Muscle of leg (tissue), 11 donors: ENCODE data around the gene ZNF343. TPM values are rescaled to one million over a fixed set of nuclear protein-coding genes. Genes with fewer than 3 reads are reported as not detected.

Experiments used
- DNase-seq: peaks from one replicate; pipeline ENCODE4 v3.0.0; 2013
- H3K27ac ChIP-seq: one replicate; pipeline ENCODE4 v1.5.1; 2013; ENCODE audit warnings: mild to moderate bottlenecking, low read length, control low read depth
- H3K27me3 ChIP-seq: one replicate; pipeline ENCODE4 v1.6.1; 2013; ENCODE audit warnings: low read length; ENCODE audit not compliant: control insufficient read depth, insufficient read depth
- H3K36me3 ChIP-seq: one replicate; pipeline ENCODE4 v1.6.1; 2013; ENCODE audit warnings: low read length; ENCODE audit not compliant: control insufficient read depth, insufficient read depth
- H3K4me1 ChIP-seq: one replicate; pipeline ENCODE4 v1.6.1; 2013; ENCODE audit warnings: low read length; ENCODE audit not compliant: control insufficient read depth, insufficient read depth
- H3K4me3 ChIP-seq: one replicate; pipeline ENCODE4 v1.5.1; 2013; ENCODE audit warnings: low read length, control low read depth
- H3K9me3 ChIP-seq: replicated peaks from 2 replicates; pipeline ENCODE4 v1.6.1; 2013; ENCODE audit warnings: low read depth, low read length; ENCODE audit not compliant: control insufficient read depth
- WGBS: methylation state at CpG from one replicate; pipeline ENCODE4 v1.1.5; 2013; ENCODE audit warnings: missing lambda C conversion rate; ENCODE audit not compliant: insufficient coverage; 5-methylcytosine and 5-hydroxymethylcytosine counted together
- polyA plus RNA-seq, 8 donors: library from polyadenylated mRNA; unstranded; fragments of 120-200 nt; gene quantifications; one replicate each; pipeline versions ENCODE4 v1.2.1 to v1.2.3, GENCODE V29; 2013; ENCODE audit warnings: inconsistent platforms in 1 of 8, low replicate concordance in 1 of 8; ENCODE audit not compliant: insufficient read length in 8 of 8, insufficient read depth in 1 of 8
- total RNA-seq: library from RNA; stranded (reverse); fragments of 120-200 nt; gene quantifications from one replicate; pipeline ENCODE4 v1.2.4, GENCODE V29; 2013

ZNF343 gene
- total and polyA plus RNA-seq, 9 donors: 8.2 to 12.6 (median 8.8) TPM

GRCh38 chr20:2459981-2460751, 48.5 kb downstream of the ZNF343 start:
- no peak overlapping the region for H3K4me3 ChIP-seq
- peaks cover 50% of the 10 kb centered on the region for H3K36me3 ChIP-seq
- no peak for DNase-seq
- H3K9me3 ChIP-seq: no peaks in the 10 kb centered on the region
- H3K27ac ChIP-seq: no peak overlapping the region
- WGBS: no CpG with 5 or more reads among the region's 1 CpG
- H3K27me3 ChIP-seq: no peaks in the 10 kb centered on the region
- H3K4me1 ChIP-seq: no peaks in the 10 kb centered on the region

- Histone ChIP-seq H3K9me3 (no peaks in the 10 kb centered on the region), H3K27me3 (no peaks in the 10 kb centered on the region), H3K4me1 (no peaks in the 10 kb centered on the region), H3K36me3 (peaks cover 40% of the 10 kb centered on the region), H3K27ac (no peak overlapping the region), H3K4me3 (no peak overlapping the region)
- no peak for DNase-seq
- no CpG with 5 or more reads among the region's 3 CpGs for WGBS
These were observed 49.7 kb downstream of the ZNF343 start for GRCh38 chr20:2458919-2459499.

- 50% methylated on average over 1 of the region's 2 CpGs for WGBS
- Histone ChIP-seq H3K9me3 (no peaks in the 10 kb centered on the region), H3K4me3 (no peak overlapping the region), H3K27ac (no peak overlapping the region), H3K36me3 (peaks cover 11% of the 10 kb centered on the region), H3K4me1 (peaks cover 3% of the 10 kb centered on the region), H3K27me3 (no peaks in the 10 kb centered on the region)
- no peak for DNase-seq
These were observed 52.8 kb downstream of the ZNF343 start for GRCh38 chr20:2455771-2456497.

GRCh38 chr20:2453792-2454191, 54.9 kb downstream of the ZNF343 start:
- no peaks in the 10 kb centered on the region for H3K9me3 ChIP-seq
- no CpG with 5 or more reads among the region's 3 CpGs for WGBS
- H3K27ac ChIP-seq: no peak overlapping the region
- no peak for DNase-seq
- no peaks in the 10 kb centered on the region for H3K27me3 ChIP-seq
- H3K4me3 ChIP-seq: no peak overlapping the region
- peaks cover 2% of the 10 kb centered on the region for H3K36me3 ChIP-seq
- peaks cover 3% of the 10 kb centered on the region for H3K4me1 ChIP-seq

GRCh38 chr20:2451939-2452732, 56.6 kb downstream of the ZNF343 start:
- H3K27ac ChIP-seq: no peak overlapping the region
- peaks cover 3% of the 10 kb centered on the region for H3K4me1 ChIP-seq
- no peaks in the 10 kb centered on the region for H3K36me3 ChIP-seq
- no peak overlapping the region for H3K4me3 ChIP-seq
- 73% methylated on average over 5 of the region's 8 CpGs for WGBS
- H3K9me3 ChIP-seq: no peaks in the 10 kb centered on the region
- H3K27me3 ChIP-seq: no peaks in the 10 kb centered on the region
- peak; percentile 73 for DNase-seq

- H3K4me3 ChIP-seq: no peak overlapping the region
- no peaks in the 10 kb centered on the region for H3K27me3 ChIP-seq
- no peaks in the 10 kb centered on the region for H3K36me3 ChIP-seq
- no peaks in the 10 kb centered on the region for H3K9me3 ChIP-seq
- whole genome bisulfite sequencing: 58% methylated on average over 4 of the region's 5 CpGs
- H3K27ac ChIP-seq: no peak overlapping the region
- peaks cover 3% of the 10 kb centered on the region for H3K4me1 ChIP-seq
- no peak for DNase-seq
These were observed 57.3 kb downstream of the ZNF343 start for GRCh38 chr20:2451422-2451821.

- DNase-seq: no peak
- no CpG with 5 or more reads among the region's 1 CpG for WGBS
These were observed 59.3 kb downstream of the ZNF343 start for GRCh38 chr20:2449386-2449785.

GRCh38 chr20:2446845-2447244, 61.9 kb downstream of the ZNF343 start:
- no peak for DNase-seq
- Histone ChIP-seq H3K9me3 (no peaks in the 10 kb centered on the region), H3K27me3 (no peaks in the 10 kb centered on the region), H3K27ac (no peak overlapping the region), H3K36me3 (no peaks in the 10 kb centered on the region), H3K4me3 (no peak overlapping the region), H3K4me1 (no peaks in the 10 kb centered on the region)
- 45% methylated on average over 4 of the region's 4 CpGs for WGBS

More at GRCh38 chr20:2449386-2449785, 59.3 kb downstream of the ZNF343 start:
- Histone ChIP-seq H3K4me3 (no peak overlapping the region), H3K27me3 (no peaks in the 10 kb centered on the region), H3K4me1 (peaks cover 3% of the 10 kb centered on the region), H3K27ac (no peak overlapping the region), H3K36me3 (no peaks in the 10 kb centered on the region), H3K9me3 (no peaks in the 10 kb centered on the region)
